Measurements from ENCODE around the gene MTIF2. TPM values are rescaled to one million over a fixed set of nuclear protein-coding genes. Genes with fewer than 3 reads are reported as not detected.
A peak's percentile ranks its signal among the peaks of the same experiment; 100 is the strongest.
"Not testable (repeated sequence)": the region's sequence is repeated elsewhere in the genome, so short reads cannot be mapped to it uniquely, and the experiment has no call there.

Gene MTIF2
- total and polyA plus RNA-seq, 9 of the 15 experiments (the other 6 are each of a cell fraction or from before 2014, with no cell fraction given): 58.7 to 143 (median 105) TPM

DNA sequence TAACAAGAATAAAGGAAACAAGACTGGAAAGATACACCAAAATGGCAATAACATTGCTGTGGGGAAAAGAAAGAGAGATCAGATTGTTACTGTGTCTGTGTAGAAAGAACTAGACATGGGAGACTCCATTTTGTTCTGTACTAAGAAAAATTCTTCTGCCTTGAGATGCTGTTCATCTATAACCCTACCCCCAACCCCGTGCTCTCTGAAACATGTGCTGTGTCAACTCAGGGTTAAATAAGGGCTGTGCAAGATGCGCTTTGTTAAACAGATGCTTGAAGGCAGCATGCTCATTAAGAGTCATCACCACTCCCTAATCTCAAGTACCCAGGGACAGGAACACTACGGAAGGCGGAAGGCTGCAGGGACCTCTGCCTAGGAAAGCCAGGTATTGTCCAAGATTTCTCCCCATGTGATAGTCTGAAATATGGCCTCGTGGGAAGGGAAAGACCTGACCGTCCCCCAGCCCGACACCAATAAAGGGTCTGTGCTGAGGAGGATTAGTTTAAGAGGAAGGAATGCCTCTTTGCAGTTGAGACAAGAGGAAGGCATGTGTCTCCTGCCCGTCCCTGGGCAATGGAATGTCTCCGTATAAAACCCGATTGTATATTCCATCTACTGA is 10.3 kb upstream of the MTIF2 start:
- H3K4me3 ChIP-seq; FAIRE-seq; H3K9me1 ChIP-seq (ENCODE audit: control insufficient read depth, insufficient read depth, low read length); H3K36me3 ChIP-seq (ENCODE audit: control insufficient read depth, insufficient read depth, low read length); BruUV-seq (replicated peaks); H3K27me3 ChIP-seq (ENCODE audit: control insufficient read depth in 2 of 2, insufficient read depth in 2 of 2, low read length in 2 of 2); H3K4me1 ChIP-seq (replicated peaks in 1 of 2; ENCODE audit: control insufficient read depth in 2 of 2, insufficient read depth in 2 of 2, low read length in 2 of 2); POLR2A ChIA-PET; H4K20me1 ChIP-seq (replicated peaks; ENCODE audit: control insufficient read depth, insufficient read depth, low read length); ATAC-seq; H3K9me3 ChIP-seq (replicated peaks; ENCODE audit: control insufficient read depth, insufficient read depth, low read depth, low read length); CTCF ChIA-PET (ENCODE audit: low intra/inter-chr PET ratio); H3K27ac ChIP-seq (ENCODE audit: extremely low read depth, low read depth, low read length); in situ Hi-C loops (cut with MboI); intact Hi-C loops (cut with micrococcal nuclease); TF ChIP-seq NR2C1 (IDR thresholded peaks at IDR 0.05); MYC (CRISPR knock-in tag; IDR thresholded peaks at IDR 0.05; ENCODE audit: borderline replicate concordance, low read depth); ZNF740 (CRISPR knock-in tag; IDR thresholded peaks at IDR 0.05); NR4A1 (CRISPR knock-in tag; IDR thresholded peaks at IDR 0.05): not testable (repeated sequence)
- H2AFZ ChIP-seq (ENCODE audit: low read depth, low read length): peak overlapping the region; percentile 86
- WGBS (ENCODE audit: insufficient coverage, low coverage, missing lambda C conversion rate): 43% methylated on average over 8 of the region's 10 CpGs
- peak overlapping the region; percentile 21 to 53; a peak in 2 of 4 replicates for H3K9ac ChIP-seq (ENCODE audit: insufficient read depth in 1 of 2, low read depth in 2 of 2, low read length in 2 of 2)
- H3K4me2 ChIP-seq (ENCODE audit: insufficient read depth, low read length): peak overlapping the region; percentile 40
- peaks cover 28% of the 10 kb centered on the region for H3K79me2 ChIP-seq (ENCODE audit: control insufficient read depth, insufficient read depth, low read length)
- DNase-seq (ENCODE audit: extremely low read depth in 1 of 4, low spot score in 3 of 4): peak in 1 of 4 experiments; percentile 34
- TF ChIP-seq NR2C1 (tag; IDR thresholded peaks at IDR 0.05): peak; percentile 63
- TF ChIP-seq MYC (IDR thresholded peaks at IDR 0.05; ENCODE audit: low read depth, low read length): 0 out of 2 replicates have a peak, but pooled peaks have one; percentile 25
- 0 out of 2 replicates have a peak, but pooled peaks have one; percentile 32 for TF ChIP-seq CBFA2T3 (IDR thresholded peaks at IDR 0.05)
- TF ChIP-seq, protein P1, sequence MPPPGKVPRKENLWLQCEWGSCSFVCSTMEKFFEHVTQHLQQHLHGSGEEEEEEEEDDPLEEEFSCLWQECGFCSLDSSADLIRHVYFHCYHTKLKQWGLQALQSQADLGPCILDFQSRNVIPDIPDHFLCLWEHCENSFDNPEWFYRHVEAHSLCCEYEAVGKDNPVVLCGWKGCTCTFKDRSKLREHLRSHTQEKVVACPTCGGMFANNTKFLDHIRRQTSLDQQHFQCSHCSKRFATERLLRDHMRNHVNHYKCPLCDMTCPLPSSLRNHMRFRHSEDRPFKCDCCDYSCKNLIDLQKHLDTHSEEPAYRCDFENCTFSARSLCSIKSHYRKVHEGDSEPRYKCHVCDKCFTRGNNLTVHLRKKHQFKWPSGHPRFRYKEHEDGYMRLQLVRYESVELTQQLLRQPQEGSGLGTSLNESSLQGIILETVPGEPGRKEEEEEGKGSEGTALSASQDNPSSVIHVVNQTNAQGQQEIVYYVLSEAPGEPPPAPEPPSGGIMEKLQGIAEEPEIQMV (tag; conservative IDR thresholded peaks at IDR 0.05; ENCODE audit: low read depth): peak; percentile 47
- TF ChIP-seq IRF9 (tag; IDR thresholded peaks at IDR 0.05): peak; percentile 57
- peak; percentile 25; the same call in 1 of the 2 replicates for TF ChIP-seq KLF6 (CRISPR knock-in tag; IDR thresholded peaks at IDR 0.05; ENCODE audit: borderline replicate concordance)
- 0 out of 2 replicates have a peak, but pooled peaks have one; percentile 20 for TF ChIP-seq CBFA2T2 (conservative IDR thresholded peaks at IDR 0.05)
- TF ChIP-seq PYGO2 (tag; IDR thresholded peaks at IDR 0.05): peak; percentile 62; the same call in 1 of the 2 replicates
- TF ChIP-seq ZNF740 (tag; IDR thresholded peaks at IDR 0.05): peak in 1 of 2 experiments; percentile 81; a peak in 2 of 4 replicates
- TF ChIP-seq, protein P2, sequence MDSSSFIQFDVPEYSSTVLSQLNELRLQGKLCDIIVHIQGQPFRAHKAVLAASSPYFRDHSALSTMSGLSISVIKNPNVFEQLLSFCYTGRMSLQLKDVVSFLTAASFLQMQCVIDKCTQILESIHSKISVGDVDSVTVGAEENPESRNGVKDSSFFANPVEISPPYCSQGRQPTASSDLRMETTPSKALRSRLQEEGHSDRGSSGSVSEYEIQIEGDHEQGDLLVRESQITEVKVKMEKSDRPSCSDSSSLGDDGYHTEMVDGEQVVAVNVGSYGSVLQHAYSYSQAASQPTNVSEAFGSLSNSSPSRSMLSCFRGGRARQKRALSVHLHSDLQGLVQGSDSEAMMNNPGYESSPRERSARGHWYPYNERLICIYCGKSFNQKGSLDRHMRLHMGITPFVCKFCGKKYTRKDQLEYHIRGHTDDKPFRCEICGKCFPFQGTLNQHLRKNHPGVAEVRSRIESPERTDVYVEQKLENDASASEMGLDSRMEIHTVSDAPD (CRISPR knock-in tag; IDR thresholded peaks at IDR 0.05): 0 out of 2 replicates have a peak, but pooled peaks have one; percentile 41
- peak; percentile 93 for TF ChIP-seq NR4A1 (tag; IDR thresholded peaks at IDR 0.05)
- TF ChIP-seq BACH1 (tag; IDR thresholded peaks at IDR 0.05): 0 out of 2 replicates have a peak, but pooled peaks have one; percentile 41
